Left ventricle myocardium inferior (tissue), 1 donor: Measurements from ENCODE around the gene SLC5A6. TPM values are rescaled to one million over a fixed set of nuclear protein-coding genes. Genes with fewer than 3 reads are reported as not detected.

Experiments
- DNase-seq: peaks from one replicate; pipeline ENCODE4 v3.0.0-alpha.2; 2020
- H3K27ac ChIP-seq: fragments of 200-600 bp; replicated peaks from 2 replicates; pipeline ENCODE4 v1.8.0; 2021
- H3K27me3 ChIP-seq: fragments of 200-600 bp; 2 replicates; pipeline ENCODE4 v1.8.0; 2021; ENCODE audit warnings: low read depth
- H3K36me3 ChIP-seq: fragments of 200-600 bp; 2 replicates; pipeline ENCODE4 v1.8.0; 2021
- H3K4me1 ChIP-seq: fragments of 200-600 bp; 2 replicates; pipeline ENCODE4 v1.8.0; 2021
- H3K4me3 ChIP-seq: fragments of 200-600 bp; 2 replicates; pipeline ENCODE4 v1.8.0; 2021; ENCODE audit warnings: mild to moderate bottlenecking, moderate library complexity
- H3K9me3 ChIP-seq: fragments of 200-600 bp; replicated peaks from 2 replicates; pipeline ENCODE4 v1.8.0; 2021
- intact Hi-C: fragments of 100-400 bp; cut with micrococcal nuclease; formaldehyde crosslinking; loops from one replicate; pipeline ENCODE4 v1.11.0; 2022
- total RNA-seq: library from RNA; stranded (reverse); fragmentation: NEBNext Ultra II Directional; extraction: Animal tissue kit (Norgen Biotek cat#: 25700); gene quantifications from one replicate; pipeline ENCODE4 v1.2.1, GENCODE V29; 2021
- TF ChIP-seq, protein P1 (sequence below): fragments of 200-600 bp; IDR thresholded peaks from 2 replicates; pipeline ENCODE4 v1.8.0; 2021; ENCODE audit warnings: antibody characterized with exemption, mild to moderate bottlenecking, borderline replicate concordance
- donor health status: DM: no; HTN: yes; CAD: no; lungs with severe emphysema.

Gene SLC5A6
- total RNA-seq, 1 donor from 2014 or later, result 12.0 TPM

DNA sequence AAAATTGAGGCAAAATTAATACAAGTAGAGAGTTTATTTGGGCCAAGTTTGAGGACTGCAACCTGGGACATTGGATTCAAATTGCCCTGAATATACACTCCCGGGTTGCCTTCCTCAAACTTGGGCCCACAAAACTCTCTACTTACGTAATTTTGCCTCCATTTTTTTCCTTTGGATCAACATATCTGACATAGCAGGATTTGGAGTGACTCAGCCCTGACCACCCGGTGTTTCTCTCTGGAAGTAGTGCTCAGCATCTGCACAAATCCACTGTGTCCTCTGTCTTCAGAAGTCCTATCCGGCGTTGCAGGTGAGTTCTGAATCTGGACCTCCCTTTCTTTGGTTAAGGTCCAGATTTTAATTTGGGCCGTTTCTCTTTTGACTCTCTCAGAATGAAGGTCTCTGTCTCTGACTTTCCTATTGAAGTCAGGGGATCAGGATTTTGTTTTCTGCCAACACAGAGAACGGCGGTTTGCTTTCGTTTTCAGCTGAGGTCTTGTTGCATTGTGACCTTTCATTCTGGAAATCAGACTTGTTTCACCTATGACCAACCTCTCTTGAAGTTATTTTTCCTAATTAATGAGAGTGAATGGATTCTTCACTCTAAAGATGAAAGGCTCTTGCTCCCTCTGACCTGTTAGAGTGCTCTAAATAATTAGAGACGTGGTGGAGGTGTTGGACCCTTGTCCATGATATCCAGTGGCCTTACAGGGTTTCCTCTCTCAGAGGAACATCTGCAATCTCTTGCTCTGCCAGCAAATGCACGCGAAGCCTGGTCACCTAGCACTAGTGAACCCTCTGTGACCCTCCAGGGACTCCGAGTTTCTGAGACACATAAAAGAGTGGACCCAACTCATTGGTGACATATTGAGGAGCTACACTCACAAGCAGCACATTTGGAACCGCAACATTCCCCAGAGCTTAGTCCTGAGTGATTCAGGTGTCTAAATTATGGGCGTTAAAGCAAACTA lies 49.6 kb downstream of the SLC5A6 start:
- no peaks in the 10 kb centered on the region for H3K9me3 ChIP-seq
- no peaks in the 10 kb centered on the region for H3K36me3 ChIP-seq
- H3K4me3 ChIP-seq, result no peak overlapping the region
- H3K4me1 ChIP-seq, result no peaks in the 10 kb centered on the region
- no peak for DNase-seq
- intact Hi-C loops, result no loop called here
- TF ChIP-seq, protein P1, sequence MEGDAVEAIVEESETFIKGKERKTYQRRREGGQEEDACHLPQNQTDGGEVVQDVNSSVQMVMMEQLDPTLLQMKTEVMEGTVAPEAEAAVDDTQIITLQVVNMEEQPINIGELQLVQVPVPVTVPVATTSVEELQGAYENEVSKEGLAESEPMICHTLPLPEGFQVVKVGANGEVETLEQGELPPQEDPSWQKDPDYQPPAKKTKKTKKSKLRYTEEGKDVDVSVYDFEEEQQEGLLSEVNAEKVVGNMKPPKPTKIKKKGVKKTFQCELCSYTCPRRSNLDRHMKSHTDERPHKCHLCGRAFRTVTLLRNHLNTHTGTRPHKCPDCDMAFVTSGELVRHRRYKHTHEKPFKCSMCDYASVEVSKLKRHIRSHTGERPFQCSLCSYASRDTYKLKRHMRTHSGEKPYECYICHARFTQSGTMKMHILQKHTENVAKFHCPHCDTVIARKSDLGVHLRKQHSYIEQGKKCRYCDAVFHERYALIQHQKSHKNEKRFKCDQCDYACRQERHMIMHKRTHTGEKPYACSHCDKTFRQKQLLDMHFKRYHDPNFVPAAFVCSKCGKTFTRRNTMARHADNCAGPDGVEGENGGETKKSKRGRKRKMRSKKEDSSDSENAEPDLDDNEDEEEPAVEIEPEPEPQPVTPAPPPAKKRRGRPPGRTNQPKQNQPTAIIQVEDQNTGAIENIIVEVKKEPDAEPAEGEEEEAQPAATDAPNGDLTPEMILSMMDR, result no peak
- H3K27ac ChIP-seq, result no peak overlapping the region
- no peaks in the 10 kb centered on the region for H3K27me3 ChIP-seq

DNA sequence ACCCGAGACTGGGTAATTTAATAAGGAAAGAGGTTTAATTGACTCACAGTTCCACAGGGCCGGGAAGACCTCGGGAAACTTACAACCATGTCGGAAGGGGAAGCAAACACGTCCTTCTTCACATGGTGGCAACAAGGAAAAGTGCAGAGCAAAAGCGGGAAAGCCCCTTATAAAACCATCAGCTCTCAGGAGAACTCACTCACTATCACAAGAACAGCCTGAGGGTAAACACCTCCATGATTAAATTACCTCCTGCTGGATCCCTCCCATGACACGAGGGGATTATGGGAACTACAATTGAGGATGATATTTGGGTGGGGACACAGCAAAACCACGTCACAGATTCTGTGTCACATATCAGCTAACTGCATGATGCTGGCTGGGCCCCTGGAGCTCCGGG lies 51.9 kb downstream of the SLC5A6 start:
- H3K4me3 ChIP-seq, result no peak overlapping the region
- TF ChIP-seq, protein P1, result no peak
- no peaks in the 10 kb centered on the region for H3K4me1 ChIP-seq
- no peak overlapping the region for H3K27ac ChIP-seq
- H3K36me3 ChIP-seq, result no peaks in the 10 kb centered on the region
- intact Hi-C loops, result no loop called here
- no peak for DNase-seq
- H3K9me3 ChIP-seq, result no peaks in the 10 kb centered on the region
- no peaks in the 10 kb centered on the region for H3K27me3 ChIP-seq

DNA sequence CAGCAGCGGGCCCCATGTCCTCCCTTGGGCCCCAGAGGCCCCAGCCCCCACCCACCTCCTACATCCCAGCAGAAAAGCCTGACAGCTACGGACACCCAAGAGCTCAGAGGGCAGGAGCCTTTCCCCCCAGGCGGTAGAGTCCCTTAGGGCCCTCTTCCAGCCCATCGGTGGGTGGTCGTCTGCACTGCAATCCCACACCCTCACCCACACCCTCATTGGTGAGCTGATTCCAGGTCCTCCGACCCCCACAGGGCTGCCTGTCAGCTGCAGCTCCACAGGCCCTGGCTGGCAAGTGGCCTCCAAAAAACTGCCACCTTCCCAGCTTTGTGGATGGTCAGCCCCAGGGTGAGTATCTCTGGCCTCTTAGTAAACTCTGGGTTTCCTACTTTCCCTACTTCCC lies 52.8 kb downstream of the SLC5A6 start:
- Histone ChIP-seq H3K4me1 (no peaks in the 10 kb centered on the region), H3K4me3 (no peak overlapping the region)

DNA sequence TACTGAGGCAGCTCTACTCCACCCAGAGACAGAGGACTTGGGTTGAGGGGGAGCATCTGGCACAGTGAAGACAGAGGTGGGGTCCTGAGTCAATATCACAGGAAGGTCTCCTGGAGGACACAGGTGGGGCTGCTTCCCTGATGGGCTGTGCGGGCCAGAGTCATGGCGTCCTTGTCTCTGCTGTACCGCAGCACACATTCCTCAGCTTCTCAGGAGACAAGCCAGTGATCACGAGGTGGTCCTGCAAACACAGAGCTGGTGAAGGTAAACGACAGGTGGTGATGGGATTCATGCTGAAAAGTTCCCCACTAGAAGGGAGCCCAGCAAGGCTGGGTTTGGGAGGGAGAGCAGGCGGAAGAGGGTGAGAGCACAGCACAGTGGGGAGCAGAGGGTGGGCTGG lies 53.6 kb downstream of the SLC5A6 start:
- intact Hi-C loops, result no loop called here
- DNase-seq, result no peak
- no peak overlapping the region for H3K27ac ChIP-seq

More for the DNA sequence above, 52.8 kb downstream of the SLC5A6 start:
- Histone ChIP-seq H3K36me3 (no peaks in the 10 kb centered on the region), H3K27ac (no peak overlapping the region), H3K27me3 (no peaks in the 10 kb centered on the region), H3K9me3 (no peaks in the 10 kb centered on the region)
- TF ChIP-seq, protein P1, result no peak
- no peak for DNase-seq
- intact Hi-C loops, result no loop called here

DNA sequence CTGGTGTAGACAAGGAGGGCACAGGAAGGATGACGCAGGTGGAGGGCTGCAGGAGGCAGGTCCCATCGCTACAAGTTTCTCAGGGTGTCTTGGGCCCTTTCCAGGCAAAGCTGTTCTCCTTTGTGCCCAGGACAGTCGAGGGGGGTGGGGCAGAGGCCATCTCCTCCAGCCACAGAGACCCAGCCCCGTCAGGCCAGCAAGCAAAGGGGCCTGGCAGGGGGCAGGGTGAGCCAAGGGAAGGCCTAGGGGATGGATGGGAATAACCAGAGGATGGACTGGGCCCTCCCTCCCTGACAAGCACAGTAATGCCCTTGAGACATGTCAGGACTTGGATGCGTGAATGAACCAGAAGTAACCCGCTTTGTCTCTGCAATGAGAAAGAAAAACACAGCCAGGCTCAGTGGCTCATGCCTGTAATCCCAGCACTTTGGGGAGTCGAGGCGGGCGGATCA lies 57.0 kb downstream of the SLC5A6 start:
- TF ChIP-seq, protein P1, result no peak
- intact Hi-C loops, result no loop called here
- no peak overlapping the region for H3K27ac ChIP-seq
- H3K4me3 ChIP-seq, result no peak overlapping the region
- no peaks in the 10 kb centered on the region for H3K36me3 ChIP-seq
- H3K27me3 ChIP-seq, result peaks cover 7% of the 10 kb centered on the region
- H3K4me1 ChIP-seq, result no peaks in the 10 kb centered on the region
- DNase-seq, result no peak
- no peaks in the 10 kb centered on the region for H3K9me3 ChIP-seq

More for the DNA sequence above, 53.6 kb downstream of the SLC5A6 start:
- TF ChIP-seq, protein P1, result no peak
- no peaks in the 10 kb centered on the region for H3K36me3 ChIP-seq
- no peaks in the 10 kb centered on the region for H3K27me3 ChIP-seq
- H3K9me3 ChIP-seq, result no peaks in the 10 kb centered on the region
- H3K4me3 ChIP-seq, result no peak overlapping the region
- H3K4me1 ChIP-seq, result no peaks in the 10 kb centered on the region
